Measurements from ENCODE around the gene VANGL1. TPM values are rescaled to one million over a fixed set of nuclear protein-coding genes. Genes with fewer than 3 reads are reported as not detected.

Gene VANGL1
- total RNA-seq, 1 experiment from 2014 or later = 21.8 TPM

DNA sequence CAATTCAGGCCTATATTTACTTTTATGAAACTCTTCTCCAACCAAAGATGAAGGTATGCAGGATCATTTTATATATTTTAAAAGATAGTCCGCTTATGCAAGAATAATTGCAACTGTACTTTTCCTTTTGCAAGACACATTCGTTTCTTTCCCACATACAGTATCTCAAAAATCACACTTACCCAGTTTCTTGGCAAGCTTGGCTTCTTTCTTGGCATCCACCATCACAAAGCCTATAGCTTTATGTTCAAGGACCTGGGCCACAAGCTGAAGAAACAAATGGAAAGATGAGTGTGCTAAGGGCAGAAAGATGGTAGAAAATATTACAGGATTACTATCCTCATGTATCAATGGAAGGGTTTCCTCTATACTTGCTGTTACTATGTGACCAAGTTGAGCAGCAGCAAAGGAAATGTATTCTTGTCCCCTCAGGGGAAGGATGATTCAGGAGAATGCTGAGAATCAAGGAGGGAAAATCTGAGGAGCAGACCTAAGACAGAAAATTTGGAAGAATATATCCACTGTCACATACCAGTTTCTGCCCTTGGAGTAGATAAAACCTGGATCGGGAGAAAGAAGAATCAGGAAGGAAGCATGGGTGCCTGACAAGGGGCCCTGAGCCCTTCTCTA, 103.0 kb downstream of the VANGL1 start:
- DNase-seq (ENCODE audit: low read depth) = no peak

GRCh38 chr1:115746021-115746690, 104.4 kb downstream of the VANGL1 start:
- no peak for DNase-seq (ENCODE audit: low read depth)

Other genes starting within 250 kb of the VANGL1 start
- 0.29 TPM in 1 of 2 replicates, not detected in the other for gene CASQ2, start 126.7 kb downstream of the VANGL1 start, total RNA-seq (2014; rRNA removed; shearing (Covaris generic))
- 0.34 and 1.9 TPM in 2 replicates for gene NHLH2, start 199.2 kb downstream of the VANGL1 start, total RNA-seq (2014; rRNA removed; shearing (Covaris generic))